Right lobe of liver (tissue), 6 donors: ENCODE measurements around the gene CRTC2. TPM values are rescaled to one million over a fixed set of nuclear protein-coding genes. Genes with fewer than 3 reads are reported as not detected.
A peak's percentile ranks its signal among the peaks of the same experiment; 100 is the strongest.
"Not testable (repeated sequence)": the region's sequence is repeated elsewhere in the genome, so short reads cannot be mapped to it uniquely, and the experiment has no call there.

Experiments
- ATAC-seq, 4 donors: fragments of 200-7000 bp; cut with Tn5 transposase; one replicate each; pipeline ENCODE4 v1.9.1; 2020; ENCODE audit warnings: mild to moderate bottlenecking in 4 of 4, moderate library complexity in 4 of 4
- DNase-seq, 3 donors: peaks; one replicate each; pipeline ENCODE4 v3.0.0-alpha.2; 2020
- H3K27ac ChIP-seq, 3 donors: fragments of 200-600 bp; one replicate each; pipeline ENCODE4 v1.8.0; 2022
- H3K27me3 ChIP-seq, 2 donors: fragments of 200-600 bp; one replicate each; pipeline ENCODE4 v1.8.0; 2022
- H3K36me3 ChIP-seq, 4 donors: fragments of 200-600 bp; sonication (generic) in 1 of 4; one replicate each; pipeline versions ENCODE4 v1.5.1 to v1.8.0; 2017 to 2022; ENCODE audit warnings: control low read depth in 1 of 4
- H3K4me1 ChIP-seq, 4 donors: fragments of 200-600 bp; sonication (generic) in 1 of 4; one replicate each; pipeline versions ENCODE4 v1.5.1 to v1.8.0; 2017 to 2022; ENCODE audit warnings: control low read depth in 1 of 4
- H3K4me3 ChIP-seq, 3 donors: fragments of 200-600 bp; one replicate each; pipeline ENCODE4 v1.8.0; 2022
- H3K9me3 ChIP-seq, 4 donors: fragments of 200-600 bp; sonication (generic) in 1 of 4; one replicate each; pipeline versions ENCODE4 v1.5.1 to v1.8.0; 2017 to 2022; ENCODE audit warnings: control low read depth in 1 of 4
- POLR2A ChIP-seq: fragments of 450-650 bp; IDR thresholded peaks from one replicate; pipeline ENCODE4 v1.6.1; 2017; ENCODE audit warnings: antibody characterized with exemption, mild to moderate bottlenecking
- WGBS: methylation state at CpG from one replicate; pipeline ENCODE4 v1.1.6; 2018; ENCODE audit warnings: low coverage, low lambda C conversion rate; ENCODE audit not compliant: insufficient coverage; ENCODE audit errors: missing lambda C conversion rate; 5-methylcytosine and 5-hydroxymethylcytosine counted together
- intact Hi-C, 2 donors: fragments of 100-400 bp; cut with DNase I; formaldehyde crosslinking; loops; one replicate each; pipeline versions ENCODE4 v1.11.2 to v1.14.1; 2022
- long read RNA-seq: library from polyadenylated mRNA; unstranded; transcript quantifications from one replicate; pipeline ENCODE4 v2.0.0, GENCODE V29; 2019
- total RNA-seq, 6 experiments: library from RNA; depleted of rRNA in 2 of 6; stranded (reverse); fragments of >200 nt in 2 of 6; fragmentation: NEBNext Ultra II Directional in 3 of 6; extraction: Animal tissue kit (Norgen Biotek cat#: 25700) in 3 of 6; gene quantifications; one replicate each; pipeline versions ENCODE4 v1.1.0 to v1.2.4, GENCODE V29; 2016 to 2023
- TF ChIP-seq, protein P1 (sequence below), 4 donors: fragments of 200-600 bp in 3 of 4; fragments of 450-650 bp in 1 of 4; IDR thresholded peaks; one replicate each; pipeline versions ENCODE4 v1.5.1 to v1.8.0; 2016 to 2022; ENCODE audit warnings: antibody characterized with exemption in 4 of 4, mild to moderate bottlenecking in 2 of 4
- donor health status: DM: no; HTN: yes; CAD: no.
- donor health status: DM: no; HTN: no; CAD: no.
- donor health status: DM: no; HTN: no; CAD: no.
- donor health status: DM: no; HTN: yes; CAD: no.
- donor health status: DM: no; HTN: yes; CAD: no.

CRTC2 gene, protein sequence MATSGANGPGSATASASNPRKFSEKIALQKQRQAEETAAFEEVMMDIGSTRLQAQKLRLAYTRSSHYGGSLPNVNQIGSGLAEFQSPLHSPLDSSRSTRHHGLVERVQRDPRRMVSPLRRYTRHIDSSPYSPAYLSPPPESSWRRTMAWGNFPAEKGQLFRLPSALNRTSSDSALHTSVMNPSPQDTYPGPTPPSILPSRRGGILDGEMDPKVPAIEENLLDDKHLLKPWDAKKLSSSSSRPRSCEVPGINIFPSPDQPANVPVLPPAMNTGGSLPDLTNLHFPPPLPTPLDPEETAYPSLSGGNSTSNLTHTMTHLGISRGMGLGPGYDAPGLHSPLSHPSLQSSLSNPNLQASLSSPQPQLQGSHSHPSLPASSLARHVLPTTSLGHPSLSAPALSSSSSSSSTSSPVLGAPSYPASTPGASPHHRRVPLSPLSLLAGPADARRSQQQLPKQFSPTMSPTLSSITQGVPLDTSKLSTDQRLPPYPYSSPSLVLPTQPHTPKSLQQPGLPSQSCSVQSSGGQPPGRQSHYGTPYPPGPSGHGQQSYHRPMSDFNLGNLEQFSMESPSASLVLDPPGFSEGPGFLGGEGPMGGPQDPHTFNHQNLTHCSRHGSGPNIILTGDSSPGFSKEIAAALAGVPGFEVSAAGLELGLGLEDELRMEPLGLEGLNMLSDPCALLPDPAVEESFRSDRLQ
- total RNA-seq: 10 to 100 TPM in 4 of 6 experiments, 1 to 10 TPM in 2; 4.8 to 19.5 (median 18.3) TPM
- long read RNA-seq: 0 reads

DNA sequence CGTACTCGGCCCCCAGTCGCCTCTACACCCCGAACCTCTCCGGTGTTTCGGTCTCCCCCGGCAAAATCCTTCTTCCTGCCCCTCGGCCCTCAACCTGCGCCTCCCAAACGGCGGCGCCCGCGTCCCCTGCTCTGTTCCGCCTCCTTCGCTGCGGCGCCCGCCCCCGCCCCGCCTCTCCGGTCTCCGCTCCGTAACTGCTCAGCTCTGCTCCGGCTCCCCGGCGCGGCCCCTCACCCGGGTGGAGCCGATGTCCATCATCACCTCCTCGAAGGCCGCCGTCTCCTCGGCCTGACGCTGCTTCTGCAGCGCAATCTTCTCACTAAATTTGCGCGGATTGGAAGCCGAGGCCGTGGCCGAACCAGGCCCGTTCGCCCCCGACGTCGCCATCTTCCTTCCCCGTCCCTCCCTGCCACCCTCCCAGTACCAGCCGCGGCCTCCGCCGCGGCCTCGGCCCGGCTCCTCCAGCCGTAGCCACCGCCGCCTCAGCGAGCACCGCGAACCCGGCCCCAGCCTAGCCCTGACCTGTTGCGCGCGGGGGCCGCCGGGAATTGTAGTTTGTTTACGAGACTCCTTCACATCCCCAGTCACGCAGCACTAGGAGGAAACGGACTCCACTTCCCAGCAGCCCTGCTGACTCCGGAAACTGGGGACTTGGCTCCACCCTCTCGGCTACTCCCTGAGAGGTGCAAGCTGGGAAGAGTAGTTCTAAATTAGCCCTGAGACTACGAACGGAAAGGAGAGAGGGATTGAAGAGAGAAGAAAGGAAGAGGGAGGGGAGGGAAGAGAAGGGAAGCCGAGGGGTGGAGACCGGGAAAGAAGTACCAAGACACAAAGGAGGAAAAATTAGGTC is at the start of gene CRTC2:
CRTC2 (minus strand) TSS at position 502 of the 850 bp plus-strand sequence; CDS start at position 387, 115 bp downstream.
- Histone ChIP-seq H3K4me1 (peaks cover 0 to 56% (median 21%) of the 10 kb centered on the region in 4 donors), H3K36me3 (peaks cover 0 to 7% (median 2%) of the 10 kb centered on the region in 4 donors), H3K27me3 (no peaks in the 10 kb centered on the region), H3K9me3 (no peaks in the 10 kb centered on the region), H3K4me3 (peak within 1 kb of the TSS; percentile 77 to 99 (median 92)), H3K27ac (peak within 1 kb of the TSS; percentile 75 to 92 (median 89))
- ATAC-seq (peak; percentile 75 to 83 (median 79)), DNase-seq (peak; percentile 98 to 99 (median 99))
- intact Hi-C loops: no loop called here
- WGBS: 0% methylated on average over 35 of the region's 75 CpGs
- TF ChIP-seq POLR2A: peak; percentile 58
- TF ChIP-seq, protein P1, sequence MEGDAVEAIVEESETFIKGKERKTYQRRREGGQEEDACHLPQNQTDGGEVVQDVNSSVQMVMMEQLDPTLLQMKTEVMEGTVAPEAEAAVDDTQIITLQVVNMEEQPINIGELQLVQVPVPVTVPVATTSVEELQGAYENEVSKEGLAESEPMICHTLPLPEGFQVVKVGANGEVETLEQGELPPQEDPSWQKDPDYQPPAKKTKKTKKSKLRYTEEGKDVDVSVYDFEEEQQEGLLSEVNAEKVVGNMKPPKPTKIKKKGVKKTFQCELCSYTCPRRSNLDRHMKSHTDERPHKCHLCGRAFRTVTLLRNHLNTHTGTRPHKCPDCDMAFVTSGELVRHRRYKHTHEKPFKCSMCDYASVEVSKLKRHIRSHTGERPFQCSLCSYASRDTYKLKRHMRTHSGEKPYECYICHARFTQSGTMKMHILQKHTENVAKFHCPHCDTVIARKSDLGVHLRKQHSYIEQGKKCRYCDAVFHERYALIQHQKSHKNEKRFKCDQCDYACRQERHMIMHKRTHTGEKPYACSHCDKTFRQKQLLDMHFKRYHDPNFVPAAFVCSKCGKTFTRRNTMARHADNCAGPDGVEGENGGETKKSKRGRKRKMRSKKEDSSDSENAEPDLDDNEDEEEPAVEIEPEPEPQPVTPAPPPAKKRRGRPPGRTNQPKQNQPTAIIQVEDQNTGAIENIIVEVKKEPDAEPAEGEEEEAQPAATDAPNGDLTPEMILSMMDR (IDR thresholded peaks at IDR 0.05): no peak

- Histone ChIP-seq H3K4me3 (no peak overlapping the region), H3K27ac (no peak overlapping the region), H3K27me3 (no peaks in the 10 kb centered on the region), H3K36me3 (no peaks in the 10 kb centered on the region), H3K9me3 (no peaks in the 10 kb centered on the region), H3K4me1 (no peaks in the 10 kb centered on the region)
- ATAC-seq (peak in 1 of 4 donors; percentile 57), DNase-seq (no peak)
- TF ChIP-seq, protein P1 (IDR thresholded peaks at IDR 0.05): no peak
- 95% methylated on average over 3 of the region's 3 CpGs for WGBS
- intact Hi-C loops: no loop called here
These were observed 47.7 kb upstream of the CRTC2 start for GRCh38 chr1:154006136-154006535.

DNA sequence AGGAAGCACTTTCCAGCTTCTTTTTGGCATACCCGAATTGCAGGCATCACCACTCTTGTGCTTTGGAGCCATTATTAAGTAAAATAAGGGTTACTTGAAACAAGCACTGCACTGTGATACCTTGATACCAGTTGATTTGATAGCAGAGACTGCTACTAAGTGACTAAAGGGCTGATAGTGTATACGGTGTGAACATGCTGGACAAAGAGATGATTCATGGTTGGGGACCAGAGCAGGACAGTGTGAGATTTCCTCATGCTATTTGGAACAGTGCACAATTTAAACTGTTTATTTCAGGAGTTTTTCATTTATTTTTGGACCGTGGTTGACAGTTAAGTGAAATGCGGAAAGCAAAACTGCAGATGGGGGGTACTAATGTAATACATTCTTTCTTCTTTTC is 42.0 kb upstream of the CRTC2 start:
- H3K4me1 ChIP-seq: peaks cover 0 to 5% (median 3%) of the 10 kb centered on the region in 4 donors
- peaks cover 0 to 4% (median 0%) of the 10 kb centered on the region in 4 donors for H3K9me3 ChIP-seq
- 68% methylated on average over 4 of the region's 4 CpGs for WGBS
- intact Hi-C loops: no loop called here
- no peak for TF ChIP-seq POLR2A
- TF ChIP-seq, protein P1 (IDR thresholded peaks at IDR 0.05): no peak
- H3K27me3 ChIP-seq: no peaks in the 10 kb centered on the region
- ATAC-seq: peak in 1 of 4 donors; percentile 24
- peaks cover 0 to 3% (median 0%) of the 10 kb centered on the region in 4 donors for H3K36me3 ChIP-seq
- no peak for DNase-seq
- H3K27ac ChIP-seq: no peak overlapping the region
- no peak overlapping the region for H3K4me3 ChIP-seq

- Histone ChIP-seq H3K36me3 (peaks cover 0 to 28% (median 13%) of the 10 kb centered on the region in 4 donors), H3K4me1 (peaks cover 0 to 12% (median 5%) of the 10 kb centered on the region in 4 donors), H3K27ac (peak overlapping the region in 1 of 3 donors; percentile 76)
- WGBS: 87% methylated on average over 4 of the region's 10 CpGs
- DNase-seq, H3K27me3 ChIP-seq, ATAC-seq, H3K9me3 ChIP-seq, intact Hi-C loops, H3K4me3 ChIP-seq: not testable (repeated sequence)
These were observed 38.5 kb upstream of the CRTC2 start for GRCh38 chr1:153996882-153997281.
